RCC 7860 (cell line): ENCODE measurements around the gene HOXA9.

Experiments
- DNase-seq: peaks from one replicate; pipeline ENCODE4 v3.0.0-alpha.2; 2015; ENCODE audit warnings: low spot score
- FAIRE-seq: peaks from 2 replicates; lab custom pipeline; 2012; peaks lifted over from hg19 to GRCh38; lab: Jason Lieb, UNC

HOXA9 gene

GRCh38 chr7:27145165-27145913, 20.0 kb downstream of the HOXA9 start:
- no peak for FAIRE-seq
- DNase-seq = no peak

GRCh38 chr7:27144781-27145164, 20.6 kb downstream of the HOXA9 start:
- no peak for FAIRE-seq
- no peak for DNase-seq

GRCh38 chr7:27143950-27144780, 21.2 kb downstream of the HOXA9 start:
- FAIRE-seq = no peak
- no peak for DNase-seq

GRCh38 chr7:27143023-27143949, 22.1 kb downstream of the HOXA9 start, which contains the start of gene HOXA5:
Gene HOXA5, minus strand, starts transcription at chr7:27143681. Its CDS starts 74 bp downstream, at chr7:27143607.
- FAIRE-seq (peak; percentile 84), DNase-seq (peak; percentile 94)

GRCh38 chr7:27142580-27143022, 22.7 kb downstream of the HOXA9 start:
- no peak for FAIRE-seq
- no peak for DNase-seq

- DNase-seq (peak; percentile 76), FAIRE-seq (peak; percentile 58)
These were observed 23.3 kb downstream of the HOXA9 start for GRCh38 chr7:27141923-27142579.

- DNase-seq = no peak
- FAIRE-seq = no peak
These were observed 24.0 kb downstream of the HOXA9 start for GRCh38 chr7:27141137-27141922.

GRCh38 chr7:27140126-27140857, 25.0 kb downstream of the HOXA9 start:
- no peak for DNase-seq

GRCh38 chr7:27139334-27140125, 25.8 kb downstream of the HOXA9 start:
- DNase-seq (no peak), FAIRE-seq (no peak)

More at GRCh38 chr7:27140126-27140857, 25.0 kb downstream of the HOXA9 start:
- FAIRE-seq = no peak

- DNase-seq = no peak
- no peak for FAIRE-seq
These were observed 26.4 kb downstream of the HOXA9 start for GRCh38 chr7:27138985-27139333.

- FAIRE-seq (no peak), DNase-seq (no peak)
These were observed 26.9 kb downstream of the HOXA9 start for GRCh38 chr7:27138472-27138871.

- FAIRE-seq (peak; percentile 74), DNase-seq (no peak)
These were observed 27.6 kb downstream of the HOXA9 start for GRCh38 chr7:27137640-27138315.

- FAIRE-seq (peak; percentile 96), DNase-seq (peak; percentile 80)
These were observed 30.9 kb downstream of the HOXA9 start for GRCh38 chr7:27134392-27134791.

GRCh38 chr7:27133409-27134231, 31.7 kb downstream of the HOXA9 start:
- DNase-seq (peak; percentile 10), FAIRE-seq (no peak)

- peak; percentile 3 for DNase-seq
- no peak for FAIRE-seq
These were observed 32.4 kb downstream of the HOXA9 start for GRCh38 chr7:27132978-27133377.

GRCh38 chr7:27132214-27132613, 33.1 kb downstream of the HOXA9 start:
- FAIRE-seq = peak; percentile 42
- peak; percentile 4 for DNase-seq

GRCh38 chr7:27131390-27131819, 33.9 kb downstream of the HOXA9 start:
- no peak for DNase-seq
- no peak for FAIRE-seq
